ENCODE data around the gene NUP210L. TPM values are rescaled to one million over a fixed set of nuclear protein-coding genes. Genes with fewer than 3 reads are reported as not detected.

NUP210L gene
- total and polyA plus RNA-seq, 2 of the 13 experiments (the other 11 are each of a cell fraction or from before 2014, with no cell fraction given): not detected

GRCh38 chr1:154183046-154183915 lies 28.4 kb upstream of the NUP210L start (continued):
- TF ChIP-seq ZNF121 (CRISPR knock-in tag; IDR thresholded peaks at IDR 0.05) (no peak), ZNF816 (CRISPR knock-in tag; IDR thresholded peaks at IDR 0.05; ENCODE audit: borderline replicate concordance) (no peak), MLXIP (CRISPR knock-in tag; IDR thresholded peaks at IDR 0.05; ENCODE audit: borderline replicate concordance) (no peak), FLYWCH1 (CRISPR knock-in tag; IDR thresholded peaks at IDR 0.05) (no peak), HOXA7 (CRISPR knock-in tag; IDR thresholded peaks at IDR 0.05) (no peak), ZNF570 (CRISPR knock-in tag; IDR thresholded peaks at IDR 0.05; ENCODE audit: borderline replicate concordance) (no peak), RORA (CRISPR knock-in tag; IDR thresholded peaks at IDR 0.05) (no peak), TARDBP (CRISPR knock-in tag; IDR thresholded peaks at IDR 0.05) (peak; percentile 91), PATZ1 (CRISPR knock-in tag; IDR thresholded peaks at IDR 0.05) (peak; percentile 34), ZBTB43 (CRISPR knock-in tag; conservative IDR thresholded peaks at IDR 0.05) (peak; percentile 58; the same call in 1 of the 2 replicates), HOXD1 (CRISPR knock-in tag; IDR thresholded peaks at IDR 0.05) (peak; percentile 70; the same call in 1 of the 2 replicates), ZNF260 (CRISPR knock-in tag; IDR thresholded peaks at IDR 0.05; ENCODE audit: borderline replicate concordance, low read depth) (no peak), ZNF691 (CRISPR knock-in tag; IDR thresholded peaks at IDR 0.05; ENCODE audit: borderline replicate concordance, low read depth) (peak; percentile 20; the same call in 1 of the 2 replicates), ZNF720 (CRISPR knock-in tag; IDR thresholded peaks at IDR 0.05) (no peak), PHF5A (CRISPR knock-in tag; IDR thresholded peaks at IDR 0.05; ENCODE audit: low read depth, unreplicated experiment) (peak; percentile 72), ZMYM3 (CRISPR knock-in tag; IDR thresholded peaks at IDR 0.05) (0 out of 2 replicates have a peak, but pooled peaks have one; percentile 22), JDP2 (CRISPR knock-in tag; IDR thresholded peaks at IDR 0.05; ENCODE audit: borderline replicate concordance) (no peak), NCOA5 (CRISPR knock-in tag; IDR thresholded peaks at IDR 0.05) (no peak), ZBTB42 (CRISPR knock-in tag; IDR thresholded peaks at IDR 0.05) (no peak), ZNF276 (CRISPR knock-in tag; IDR thresholded peaks at IDR 0.05; ENCODE audit: low read depth) (no peak)

Data from HepG2 (cell line).